HG03354 (cell line): Measurements from ENCODE around the gene ADAMTSL3.

Experiments
- ATAC-seq: cut with Tn5 transposase; IDR thresholded peaks from one replicate; pipeline ENCODE4 v1.9.1; 2021; ENCODE audit warnings: mild to moderate bottlenecking; ENCODE audit not compliant: unreplicated experiment, poor library complexity, severe bottlenecking

ADAMTSL3 gene

GRCh38 chr15:83854950-83855707, 201.2 kb downstream of the ADAMTSL3 start:
- ATAC-seq, result no peak

- ATAC-seq, result no peak
These were observed 202.0 kb downstream of the ADAMTSL3 start for GRCh38 chr15:83855956-83856355.

DNA sequence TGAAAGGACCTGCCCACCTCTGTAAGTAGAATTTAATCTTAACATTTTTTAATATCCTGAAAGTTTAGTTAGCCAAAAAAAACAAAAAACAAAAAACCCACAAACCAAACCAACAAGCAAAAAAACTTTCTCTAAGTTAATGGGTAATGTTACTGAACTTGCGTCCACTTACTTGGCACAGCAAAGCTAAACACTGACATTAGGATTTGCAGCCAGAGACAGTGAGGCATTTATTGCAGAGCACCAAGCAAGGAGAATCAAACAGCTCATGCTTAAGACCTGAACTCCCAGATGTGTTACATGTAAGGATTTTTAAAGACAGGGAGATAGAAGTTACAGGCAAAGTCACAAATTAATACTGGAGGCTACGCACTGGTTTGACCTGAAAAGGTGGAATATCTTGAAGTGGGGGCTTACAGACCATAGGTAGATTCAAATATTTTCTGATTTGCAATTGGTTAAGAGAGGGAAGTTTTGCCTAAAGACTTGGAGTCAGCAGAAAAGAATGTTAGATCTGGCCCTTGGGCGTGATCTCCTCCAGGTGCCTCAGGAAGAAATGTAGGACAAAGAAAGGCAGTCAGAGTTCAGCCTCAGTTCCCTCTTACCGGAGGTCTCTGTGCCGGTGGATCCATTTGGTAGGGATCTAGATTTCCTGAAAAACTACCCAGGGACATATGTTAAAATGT, 205.0 kb downstream of the ADAMTSL3 start:
- ATAC-seq, result no peak

GRCh38 chr15:83866692-83867091, 212.8 kb downstream of the ADAMTSL3 start:
- no peak for ATAC-seq

- no peak for ATAC-seq
These were observed 215.4 kb downstream of the ADAMTSL3 start for GRCh38 chr15:83869341-83869740.

DNA sequence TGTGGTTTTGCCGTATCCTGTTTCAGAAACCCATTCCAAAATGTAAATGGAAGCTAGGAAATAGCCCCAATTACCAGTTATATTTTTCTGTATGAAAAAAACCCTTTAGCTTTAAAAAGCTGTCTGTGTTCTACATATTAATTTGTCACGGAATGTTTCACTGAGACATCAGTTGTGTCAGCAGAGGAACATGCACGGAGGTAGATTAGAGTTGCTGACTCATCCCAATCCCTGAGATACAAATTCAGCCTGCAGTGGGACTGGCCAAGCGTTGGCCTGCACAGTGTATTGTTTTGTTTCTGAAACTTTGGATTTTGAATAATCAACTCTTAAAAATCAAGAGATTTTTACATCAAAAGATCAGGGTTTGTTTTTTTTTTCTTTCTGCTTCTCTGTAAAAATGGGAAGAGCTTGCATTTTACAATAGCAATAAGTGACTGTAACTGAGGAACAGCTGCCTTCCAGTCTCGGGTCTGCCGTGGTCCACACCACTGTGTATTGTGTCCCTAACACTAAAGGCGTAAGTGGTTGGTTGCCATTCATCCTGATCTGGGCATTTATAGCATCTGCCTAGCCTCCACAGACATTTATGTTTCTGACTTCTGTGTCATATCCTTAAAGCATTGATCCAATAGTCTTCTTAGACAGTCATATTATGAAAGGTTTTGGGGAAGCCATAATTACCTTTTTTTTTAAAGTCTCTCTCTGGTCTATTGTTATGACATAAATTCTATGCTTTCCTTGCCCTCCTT, 218.1 kb downstream of the ADAMTSL3 start:
- no peak for ATAC-seq

GRCh38 chr15:83873966-83874365, 220.0 kb downstream of the ADAMTSL3 start:
- no peak for ATAC-seq

- ATAC-seq, result no peak
These were observed 226.6 kb downstream of the ADAMTSL3 start for GRCh38 chr15:83880529-83880928.

DNA sequence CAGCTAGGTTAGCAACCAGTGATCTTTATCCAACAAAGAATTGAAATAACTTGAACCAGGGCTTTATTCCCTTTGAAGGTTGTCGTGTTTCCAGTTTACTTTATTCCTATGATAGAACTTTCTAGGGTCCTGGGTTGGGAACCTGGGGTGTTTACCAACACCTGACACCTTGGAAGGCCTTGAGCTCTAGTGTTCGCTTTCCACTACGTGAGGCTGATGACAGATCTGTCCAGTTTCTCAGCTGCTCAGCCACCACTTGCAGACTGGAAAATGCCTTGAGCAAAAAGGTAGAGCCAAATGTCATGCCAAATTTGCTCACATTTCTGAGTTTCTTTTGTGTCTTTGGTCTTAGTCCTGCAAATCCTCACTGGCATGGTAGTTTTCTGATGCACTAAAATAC, 227.2 kb downstream of the ADAMTSL3 start:
- ATAC-seq, result no peak

DNA sequence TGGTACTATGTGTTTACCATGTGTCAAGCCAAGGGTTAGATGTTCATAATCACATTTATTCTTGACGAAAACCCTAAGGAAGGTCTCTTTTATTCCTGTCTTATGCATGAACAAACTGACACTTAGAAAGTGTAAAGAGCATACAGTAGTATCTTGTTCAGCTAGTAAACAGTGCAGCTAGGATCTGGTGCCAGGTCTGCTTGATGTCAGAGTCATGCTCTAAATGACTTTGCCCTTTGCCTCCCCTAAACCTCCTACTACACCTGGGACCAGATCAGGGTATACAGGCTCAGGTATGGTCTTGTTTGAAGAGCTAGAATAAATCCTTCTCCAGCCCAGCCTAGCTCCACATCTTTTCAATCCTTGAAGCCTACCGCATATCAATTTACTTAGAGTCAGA, 232.4 kb downstream of the ADAMTSL3 start:
- no peak for ATAC-seq

- no peak for ATAC-seq
These were observed 233.5 kb downstream of the ADAMTSL3 start for GRCh38 chr15:83887404-83887803.

GRCh38 chr15:83887961-83888360, 234.0 kb downstream of the ADAMTSL3 start:
- ATAC-seq, result no peak

- no peak for ATAC-seq
These were observed 236.1 kb downstream of the ADAMTSL3 start for GRCh38 chr15:83889995-83890394.

DNA sequence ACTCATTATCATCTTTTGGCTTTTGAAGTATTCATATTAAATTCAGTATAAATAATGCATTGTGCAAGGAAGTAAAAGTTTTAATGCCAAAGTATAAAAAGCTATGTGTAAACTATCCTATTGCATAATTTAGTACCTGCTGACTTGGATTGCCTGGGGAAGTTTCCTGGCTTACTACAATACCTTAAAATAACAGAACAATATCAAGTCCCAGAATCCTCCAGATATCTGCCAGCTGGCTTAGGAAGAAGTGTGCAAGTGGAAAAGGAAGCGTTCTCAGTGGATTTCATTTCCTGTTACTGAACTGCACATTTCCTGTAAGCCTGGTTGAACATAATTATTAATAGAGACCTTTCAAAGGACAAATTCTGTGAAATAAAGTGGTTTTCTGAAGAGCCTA, 236.7 kb downstream of the ADAMTSL3 start:
- ATAC-seq, result no peak

DNA sequence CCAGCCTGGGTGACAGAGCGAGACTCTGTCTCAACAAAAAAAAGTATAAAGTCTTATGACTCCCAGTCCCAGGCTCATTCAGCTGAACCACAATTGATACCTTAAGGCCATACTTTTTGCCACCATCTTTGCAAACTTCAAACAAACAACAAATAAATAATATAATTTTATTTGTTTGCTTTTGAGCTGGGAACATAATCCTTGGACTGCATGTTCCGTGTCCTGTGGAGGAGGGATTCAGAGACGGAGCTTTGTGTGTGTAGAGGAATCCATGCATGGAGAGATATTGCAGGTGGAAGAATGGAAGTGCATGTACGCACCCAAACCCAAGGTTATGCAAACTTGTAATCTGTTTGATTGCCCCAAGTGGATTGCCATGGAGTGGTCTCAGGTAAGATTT, 238.6 kb downstream of the ADAMTSL3 start:
- ATAC-seq, result no peak

DNA sequence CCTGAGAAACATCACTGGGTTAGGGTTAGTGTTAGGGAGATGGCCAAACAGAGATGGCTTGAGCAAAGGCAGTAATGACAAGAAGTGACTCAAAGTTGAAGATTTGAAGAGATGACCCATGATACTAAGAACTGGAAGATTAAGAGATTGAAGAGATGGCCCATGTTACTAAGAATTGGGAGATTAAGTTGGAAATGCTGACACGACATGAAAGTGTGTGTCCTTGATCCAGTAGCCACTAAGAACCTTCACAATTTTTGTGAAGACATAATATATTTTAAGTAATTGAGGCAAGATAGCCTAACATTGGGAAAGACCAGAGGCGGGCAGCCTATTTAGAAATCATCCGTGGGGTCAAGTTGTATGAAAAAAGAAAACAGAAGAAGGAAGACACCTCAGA, 239.4 kb downstream of the ADAMTSL3 start:
- ATAC-seq, result no peak

DNA sequence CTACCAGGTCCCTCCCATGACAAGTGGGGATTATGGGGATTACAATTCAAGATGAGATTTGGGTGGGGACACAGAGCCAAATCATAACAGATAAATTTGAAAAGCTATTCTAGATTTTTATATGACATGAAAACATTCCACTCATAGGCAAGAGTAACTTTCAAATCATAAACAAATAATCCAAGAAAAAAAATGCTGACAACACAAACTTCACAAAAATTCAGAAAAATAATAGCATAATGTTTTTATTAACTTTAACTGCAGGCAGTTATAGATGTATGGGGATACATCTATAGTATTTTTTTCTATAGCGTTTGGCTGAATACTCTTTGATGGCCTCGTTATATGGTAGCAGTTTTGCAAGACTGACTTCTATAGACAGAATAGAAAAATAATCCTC, 243.1 kb downstream of the ADAMTSL3 start:
- ATAC-seq, result no peak

- no peak for ATAC-seq
These were observed 244.4 kb downstream of the ADAMTSL3 start for GRCh38 chr15:83898361-83898760.

GRCh38 chr15:83899670-83900069, 245.7 kb downstream of the ADAMTSL3 start:
- ATAC-seq, result no peak

DNA sequence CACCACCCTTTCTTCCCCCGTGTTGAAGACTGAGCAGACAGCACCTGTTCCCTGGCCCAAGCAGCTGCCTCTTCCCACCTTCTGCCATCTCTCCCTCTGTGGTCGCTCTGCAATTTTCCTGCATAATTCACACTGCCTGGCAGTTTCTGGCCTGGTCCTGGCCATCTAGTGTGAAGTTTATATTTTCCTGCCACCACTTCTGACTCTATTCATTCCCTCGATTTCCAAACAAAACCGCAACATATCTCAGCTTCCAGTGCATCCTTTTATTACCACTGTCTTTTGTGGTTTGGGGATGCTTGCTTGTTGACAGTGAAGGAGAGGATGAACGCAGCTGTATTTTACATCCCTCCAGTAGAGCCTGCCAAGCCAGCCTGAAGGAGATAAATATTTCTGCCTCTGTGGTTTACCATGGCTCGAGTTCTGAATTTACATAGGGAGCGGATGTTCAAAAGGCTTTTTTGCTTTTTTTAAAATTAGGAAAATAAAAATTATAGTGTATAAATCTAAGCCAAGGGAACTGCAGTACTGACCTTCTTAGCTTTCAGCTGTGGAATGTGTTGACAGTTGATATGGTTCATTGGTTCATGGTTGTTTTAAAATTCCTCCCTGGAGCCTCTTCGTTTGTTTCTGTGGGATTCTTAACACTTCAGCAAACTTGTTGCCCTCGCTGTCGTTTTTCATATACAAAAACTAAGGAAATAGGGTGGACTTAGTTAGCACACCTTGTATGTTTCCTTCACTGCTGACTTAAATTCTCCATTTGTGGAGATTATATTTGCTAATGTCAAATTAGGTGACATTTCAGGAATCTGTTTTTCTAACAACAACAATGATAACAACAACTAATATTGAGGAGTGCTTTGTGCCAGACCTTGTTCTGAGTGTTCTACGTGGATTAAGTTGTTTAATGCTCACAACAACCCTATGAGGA, 250.5 kb downstream of the ADAMTSL3 start:
- ATAC-seq, result no peak
